GM18868 (cell line): ENCODE measurements around the gene TRMT1.
A peak's percentile ranks its signal among the peaks of the same experiment; 100 is the strongest.

ENCODE experiments used
- ATAC-seq: cut with Tn5 transposase; IDR thresholded peaks from one replicate; pipeline ENCODE4 v1.9.1; 2021; ENCODE audit warnings: mild to moderate bottlenecking, moderate library complexity; ENCODE audit not compliant: unreplicated experiment

Gene TRMT1

DNA sequence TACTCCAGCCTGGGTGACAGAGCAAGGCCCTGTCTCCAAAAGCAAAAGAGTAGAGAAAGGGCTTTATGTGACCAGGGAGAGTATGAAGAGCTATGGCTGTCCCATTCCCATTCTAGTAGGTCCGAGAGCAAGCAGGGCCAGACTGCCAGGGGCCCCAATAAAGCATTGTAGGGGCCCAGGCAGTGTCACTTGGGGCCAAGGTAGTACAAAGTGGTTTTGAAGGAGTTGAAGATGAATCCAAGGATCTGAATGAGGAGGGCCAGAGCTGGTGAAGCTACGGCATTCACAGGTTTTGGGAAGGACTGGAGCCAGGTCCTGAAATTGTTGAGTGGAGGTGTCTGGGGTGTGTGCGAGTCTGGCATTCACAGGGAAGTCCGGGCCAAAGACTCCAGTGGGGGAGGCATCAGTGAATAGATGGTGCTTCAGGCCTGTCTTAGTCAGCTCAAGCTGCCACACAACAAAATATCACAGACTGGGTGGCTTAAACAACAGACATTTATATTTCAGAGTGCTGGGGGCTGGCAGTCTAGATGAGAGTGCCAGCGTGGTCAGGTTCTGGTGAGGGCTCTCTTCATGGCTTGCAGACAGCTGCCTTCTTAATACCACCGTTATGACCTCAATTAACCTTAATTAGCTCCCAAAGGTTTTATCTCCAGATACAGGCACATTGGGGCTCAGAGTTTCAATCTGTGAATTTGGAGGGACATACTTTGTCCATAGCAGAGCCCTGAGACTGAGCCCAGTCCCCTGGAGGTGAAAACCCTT, 11.5 kb upstream of the TRMT1 start:
- ATAC-seq: no peak

DNA sequence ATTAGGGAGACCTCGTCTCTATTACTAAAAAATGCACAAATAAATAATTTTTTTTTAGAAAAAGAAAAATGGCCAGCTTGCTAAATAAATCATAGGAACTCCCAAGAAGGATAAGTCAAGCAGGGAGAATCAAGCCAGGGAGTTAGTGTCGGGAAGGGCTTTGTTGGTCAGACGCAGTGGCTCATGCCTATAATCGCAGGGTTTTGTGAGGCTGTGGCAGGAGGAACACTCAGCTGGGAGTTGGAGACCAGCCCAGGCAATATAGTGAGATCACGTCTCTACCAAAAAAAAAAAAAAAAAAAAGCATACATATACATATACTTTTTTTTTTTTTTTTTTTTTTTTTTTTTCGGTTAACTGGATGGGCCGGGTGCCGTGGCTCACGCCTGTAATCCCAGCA, 10.5 kb upstream of the TRMT1 start:
- ATAC-seq: no peak

DNA sequence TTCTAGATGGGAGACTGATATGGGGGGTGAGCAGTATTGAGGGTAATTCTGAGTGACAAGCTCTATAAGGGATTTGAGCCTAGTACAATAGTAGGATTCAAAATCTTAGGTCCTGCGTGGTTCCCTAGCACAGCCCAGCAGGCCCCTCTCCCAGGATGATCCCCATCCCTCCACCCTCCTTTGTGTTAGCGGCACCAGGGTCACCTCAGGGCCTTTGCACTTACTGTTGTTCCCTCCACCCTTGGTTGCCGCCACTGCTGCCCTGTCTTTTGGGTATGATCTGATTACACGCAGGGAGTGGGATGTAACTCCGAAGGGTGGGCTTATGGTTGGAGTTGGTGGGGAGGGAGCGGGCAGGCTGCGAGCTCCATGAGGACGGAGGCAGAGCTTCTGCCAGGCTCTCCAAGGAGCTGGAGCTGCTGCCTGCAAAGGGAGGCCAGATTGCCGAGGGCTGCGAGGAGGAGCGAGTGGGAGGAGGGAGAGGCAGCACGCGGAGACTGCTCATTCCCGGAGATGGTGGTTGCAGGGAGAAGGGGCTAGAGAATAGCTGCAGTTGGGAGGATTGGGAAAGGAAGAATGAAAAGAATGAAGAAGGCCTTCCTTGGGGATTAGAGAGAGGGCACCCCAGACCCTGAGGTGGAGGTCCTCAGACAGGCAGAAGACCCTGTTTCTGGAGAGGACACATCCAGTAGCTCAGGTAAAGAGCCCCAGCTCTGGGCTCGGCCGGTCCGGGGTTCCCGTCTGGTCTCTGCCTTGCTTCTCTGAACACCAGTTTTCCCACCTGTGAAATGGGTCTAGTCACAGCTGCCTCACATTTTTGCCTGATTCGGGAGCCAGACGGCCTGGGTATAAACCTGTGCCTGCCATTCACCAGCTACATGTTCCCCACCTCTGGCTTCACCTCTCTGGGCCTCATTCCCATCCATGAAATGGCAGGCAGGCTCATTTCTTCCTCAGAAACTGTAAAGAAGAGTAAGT, 6.7 kb upstream of the TRMT1 start:
- no peak for ATAC-seq

DNA sequence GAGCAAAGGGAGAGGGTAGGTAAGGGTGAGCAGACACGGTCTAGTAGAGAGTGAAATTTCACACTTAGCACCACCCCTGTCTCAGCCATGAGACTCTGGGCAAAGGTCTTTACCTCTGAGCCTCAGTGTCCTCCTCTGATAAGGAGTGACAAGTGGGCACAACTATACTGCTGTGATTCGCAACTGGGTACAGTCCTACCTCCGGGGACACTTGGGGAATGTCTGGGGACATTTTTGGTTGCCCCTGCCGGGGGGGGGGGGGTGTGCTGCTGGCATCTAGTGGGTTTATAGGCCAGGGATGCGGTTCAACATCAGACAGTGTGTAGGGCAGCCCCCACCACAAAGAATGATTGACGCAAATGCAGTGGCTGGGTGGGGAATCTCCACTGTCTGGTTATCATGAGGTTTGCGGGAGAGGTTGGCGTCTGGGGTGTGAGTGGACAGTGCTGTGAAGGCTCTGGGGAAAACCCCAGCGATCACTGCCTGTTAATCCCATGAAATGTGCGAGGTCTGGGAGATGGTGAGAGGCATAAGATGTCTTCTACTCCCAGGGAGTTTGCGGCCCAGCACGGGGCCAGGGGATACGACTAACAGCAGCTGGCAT, 5.8 kb upstream of the TRMT1 start:
- no peak for ATAC-seq

DNA sequence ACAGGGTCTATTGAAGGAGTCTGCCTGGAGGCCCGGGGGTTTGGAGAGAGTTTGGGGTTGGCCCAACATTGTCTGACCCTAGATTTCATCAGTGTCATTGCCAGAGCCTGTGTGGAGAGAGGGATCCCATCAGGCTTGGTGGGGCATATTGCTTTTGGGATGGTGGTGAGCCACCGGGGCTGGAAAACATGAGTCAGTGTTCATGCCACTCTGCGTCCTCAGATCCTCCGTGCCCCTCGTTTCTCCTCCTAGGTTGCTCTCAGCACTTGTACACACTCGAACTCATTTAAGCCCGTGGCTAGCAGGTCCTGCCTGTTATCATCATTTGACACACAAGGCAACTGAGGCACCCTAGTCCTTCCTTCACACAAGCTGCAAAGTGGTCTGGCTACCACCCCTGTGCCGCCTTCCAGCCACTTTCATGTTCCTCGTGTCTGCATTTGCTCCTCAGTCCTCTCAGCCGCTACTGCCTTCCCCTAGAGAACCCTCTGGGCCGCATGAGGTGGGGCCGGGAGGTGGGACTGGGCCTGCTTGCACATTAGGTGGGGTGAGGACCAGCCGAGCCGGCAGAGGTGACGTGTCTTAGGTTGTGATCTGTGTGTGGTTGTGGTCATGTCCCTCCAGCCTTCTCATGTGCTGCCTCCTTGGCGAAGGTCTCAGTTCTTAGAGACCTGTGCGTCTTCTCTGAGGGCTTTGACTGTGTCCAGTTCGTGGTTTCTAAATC, 5.2 kb upstream of the TRMT1 start:
- no peak for ATAC-seq

DNA sequence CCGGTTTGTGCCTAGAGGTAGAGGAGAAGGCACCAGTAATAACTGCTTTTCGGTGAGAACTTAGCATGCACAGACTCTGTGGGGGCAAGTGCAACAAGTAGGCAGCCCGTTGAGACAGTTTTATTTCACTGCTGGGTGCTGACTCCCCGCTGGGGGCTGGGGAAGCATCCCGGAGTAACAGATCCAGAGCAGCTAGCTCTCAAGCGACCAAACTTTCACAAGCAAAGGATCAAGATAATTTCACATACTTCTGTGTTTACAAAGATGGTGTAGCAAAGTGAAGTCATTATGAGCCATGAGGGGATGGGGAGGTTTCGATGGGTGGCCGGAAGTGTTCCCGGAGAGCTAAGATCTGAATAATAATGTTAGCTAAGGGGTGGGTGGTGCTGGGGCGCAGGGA, 4.3 kb upstream of the TRMT1 start:
- ATAC-seq: no peak

DNA sequence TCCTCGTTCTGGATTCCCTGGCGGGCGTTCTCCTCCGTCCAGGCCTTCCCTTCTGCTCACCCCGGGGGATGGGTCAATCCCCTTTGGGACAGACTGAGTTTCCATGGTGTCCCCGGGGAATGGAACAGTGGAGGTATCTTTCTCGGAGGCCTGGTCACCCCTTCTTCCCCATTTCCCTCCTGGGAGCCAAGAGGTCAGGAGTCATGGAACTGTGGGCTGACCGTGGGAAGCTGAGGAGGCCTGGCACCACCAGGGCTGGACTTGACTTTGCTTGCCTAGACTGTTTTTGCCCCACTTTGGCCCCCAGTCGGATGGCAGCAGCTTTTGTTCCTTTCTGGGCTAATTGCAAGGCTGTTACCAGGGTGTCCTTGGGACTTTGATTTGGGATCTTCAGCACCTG, 3.5 kb upstream of the TRMT1 start:
- no peak for ATAC-seq

DNA sequence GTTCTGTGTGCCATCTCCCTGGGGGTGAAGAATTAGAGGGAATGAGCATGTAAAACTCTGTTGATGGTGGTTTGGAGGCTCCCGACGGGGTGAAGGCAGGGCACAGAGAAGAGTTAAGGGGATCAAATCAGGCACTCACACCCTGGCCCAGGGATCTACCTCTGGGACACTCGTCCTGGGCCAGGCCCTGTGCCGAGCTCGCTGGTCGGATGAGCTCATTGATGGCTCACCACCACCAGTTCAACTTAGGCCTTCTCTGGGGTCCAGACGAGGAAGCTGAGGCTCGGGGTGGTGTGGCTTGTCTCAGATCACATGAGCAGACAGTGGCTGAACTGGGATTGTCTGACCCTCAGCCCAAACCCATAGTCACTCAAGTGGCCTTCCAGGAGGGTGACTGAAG, 3.1 kb upstream of the TRMT1 start:
- no peak for ATAC-seq

DNA sequence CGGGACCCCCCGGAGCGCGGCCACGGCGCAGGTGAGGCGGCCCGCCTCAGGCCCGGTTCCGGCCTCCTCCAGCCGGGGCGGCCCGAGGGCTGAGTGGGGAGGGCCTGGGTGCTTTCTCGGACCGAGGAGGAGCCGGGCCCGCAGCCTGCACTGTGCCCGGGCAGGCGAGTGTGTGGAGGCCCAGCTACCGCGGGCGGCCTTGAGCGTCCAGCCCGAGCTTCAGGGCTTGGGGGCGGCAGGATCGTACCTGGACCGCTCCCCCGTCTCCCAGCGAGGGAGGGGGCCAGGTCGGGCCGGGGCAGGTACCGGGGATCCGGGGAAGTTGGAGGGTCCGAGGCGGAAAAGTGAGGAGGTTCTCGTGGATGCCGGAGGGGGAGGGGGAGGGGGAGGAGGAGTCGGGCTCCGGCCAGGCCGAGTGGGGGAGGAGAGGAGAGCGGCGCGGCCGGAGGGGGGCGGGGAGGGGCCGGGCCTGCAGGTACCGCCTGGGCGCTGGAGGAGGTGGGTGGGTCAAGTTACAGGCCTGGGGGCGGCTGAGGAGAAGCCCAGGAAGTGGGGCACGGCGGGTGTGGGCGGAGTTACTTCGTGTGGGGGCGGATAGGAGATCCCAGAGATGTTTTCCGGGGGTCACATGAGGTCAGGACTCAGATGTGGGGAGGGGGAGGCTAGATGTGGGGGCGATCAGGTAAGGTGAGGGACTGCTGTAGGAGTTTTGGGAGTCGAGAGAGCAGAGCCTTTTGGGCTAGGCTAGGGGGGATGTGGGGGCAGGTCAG, 2.1 kb upstream of the TRMT1 start:
- ATAC-seq: no peak

DNA sequence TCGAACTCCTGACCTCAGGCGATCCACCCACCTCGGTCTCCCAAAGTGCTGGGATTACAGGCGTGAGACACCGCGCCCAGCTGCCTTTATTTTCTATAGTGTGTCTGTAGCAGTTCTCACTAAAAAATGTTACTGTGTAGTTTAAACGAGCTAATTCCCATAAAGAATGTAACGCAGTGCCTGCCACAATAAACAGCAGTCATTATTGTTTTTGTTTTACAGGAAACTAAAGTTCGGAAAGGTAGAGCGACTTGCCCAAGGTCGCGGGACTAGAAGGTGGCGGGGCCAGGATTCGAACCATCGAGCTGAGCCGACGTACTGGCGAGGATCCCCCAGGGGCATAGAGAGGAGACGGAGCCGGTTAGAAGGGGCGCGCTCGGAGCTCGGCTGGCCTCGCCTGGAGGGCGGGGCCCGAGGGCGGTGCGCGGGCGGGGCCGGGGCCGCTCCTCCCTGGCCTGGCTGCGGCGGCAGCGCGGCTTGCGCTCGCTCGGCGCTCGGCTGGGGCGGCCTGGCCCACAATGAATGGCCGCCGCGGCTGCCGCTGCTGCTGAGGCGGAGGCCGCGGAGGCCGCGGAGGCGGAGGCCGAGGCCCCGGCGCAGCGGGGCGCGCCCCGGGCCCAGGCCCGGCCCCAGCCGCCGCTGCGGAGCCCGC, 1.4 kb upstream of the TRMT1 start, which contains the start of gene NACC1:
Gene NACC1, plus strand, starts transcription at position 493 of the 652 bp plus-strand sequence. CDS start 16,944 bp downstream, outside the sequence.
- peak; percentile 59 for ATAC-seq

DNA sequence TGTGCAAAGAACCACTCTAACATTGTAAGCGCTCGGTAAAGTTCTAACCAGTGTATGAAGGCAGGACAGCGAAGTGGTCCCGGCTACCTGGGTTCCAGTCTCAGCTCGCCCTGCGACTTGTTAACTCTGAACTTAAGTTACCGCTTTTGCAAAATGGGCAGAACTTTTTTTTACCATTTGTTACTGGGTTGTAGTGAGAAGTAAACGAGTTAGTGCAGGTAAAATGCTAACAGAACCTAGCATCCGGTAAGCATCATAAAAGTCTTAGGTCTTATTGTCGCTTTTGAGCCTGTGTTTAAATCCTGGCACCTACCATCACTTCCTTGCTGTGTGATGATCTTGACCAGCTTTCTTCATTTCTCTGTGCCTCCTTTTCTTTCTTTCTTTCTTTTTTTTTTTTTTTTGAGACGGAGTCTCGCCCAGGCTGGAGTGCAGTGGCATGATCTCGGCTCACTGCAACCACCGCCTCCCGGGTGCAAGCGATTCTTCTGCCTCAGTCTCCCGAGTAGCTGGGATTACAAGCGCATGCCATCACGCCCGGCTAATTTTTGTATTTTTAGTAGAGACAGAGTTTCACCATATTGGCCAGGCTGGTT, 734 bp upstream of the TRMT1 start:
- no peak for ATAC-seq

DNA sequence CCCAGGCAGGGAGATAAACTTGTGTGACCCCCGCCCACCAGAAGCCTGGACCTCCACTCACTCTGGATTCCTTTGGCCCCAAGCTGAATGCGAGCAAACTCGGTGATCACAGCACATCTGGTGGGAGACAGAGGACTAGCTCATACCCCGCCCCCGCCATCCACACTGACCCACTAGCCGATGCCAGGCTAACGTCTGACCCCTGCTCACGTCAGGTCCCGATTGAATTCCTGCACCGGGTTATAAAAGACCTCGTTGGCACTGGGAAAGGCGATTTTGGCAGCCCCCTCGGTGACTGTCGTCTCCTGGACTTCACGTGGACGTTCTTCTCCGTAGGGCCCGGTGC, 631 bp downstream of the TRMT1 start:
- ATAC-seq: no peak

DNA sequence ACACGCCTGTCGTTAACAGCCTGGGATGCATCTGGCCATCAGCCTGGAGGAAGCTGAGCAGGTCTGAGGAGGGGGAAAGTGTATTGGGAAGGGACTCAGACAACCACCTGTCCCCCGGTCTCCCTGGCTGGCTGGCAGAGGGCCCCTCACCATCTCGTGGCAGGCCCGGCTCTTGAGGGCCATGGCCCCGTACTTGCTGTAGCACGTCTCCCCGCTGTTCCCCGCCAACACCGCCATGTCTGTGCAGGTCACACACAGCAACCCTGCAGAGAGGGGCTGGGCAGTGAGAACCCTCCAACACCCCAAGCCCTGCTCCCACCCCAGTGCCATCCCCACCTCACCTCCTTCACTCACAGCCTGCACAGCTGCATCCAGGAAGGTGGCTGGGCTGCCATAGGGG, 4.0 kb downstream of the TRMT1 start:
- ATAC-seq: no peak

DNA sequence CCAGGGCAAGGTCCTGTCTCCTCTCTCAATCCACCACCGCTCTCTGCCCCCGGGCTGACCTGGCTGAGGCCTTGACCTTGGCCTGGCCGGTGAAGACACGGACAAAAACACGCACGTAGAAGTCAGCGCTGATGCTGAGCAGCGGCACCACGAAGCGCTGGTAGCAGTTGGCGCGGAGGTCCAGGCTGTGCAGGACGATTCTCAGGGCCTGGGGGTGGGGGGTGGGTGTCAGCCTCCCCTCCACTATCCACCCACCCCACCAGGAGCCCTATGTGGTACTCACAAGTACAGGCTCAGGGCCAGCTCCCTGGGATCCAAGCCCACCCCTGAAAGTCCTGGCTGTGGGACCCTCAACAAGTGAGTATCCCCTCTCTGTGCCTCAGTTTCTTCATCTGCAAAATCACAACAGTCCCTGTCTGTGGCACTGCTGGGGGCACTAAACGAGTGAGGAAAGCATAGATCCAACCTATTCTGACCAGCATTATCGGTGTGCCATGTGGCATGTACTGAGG, 6.4 kb downstream of the TRMT1 start:
- ATAC-seq: no peak

DNA sequence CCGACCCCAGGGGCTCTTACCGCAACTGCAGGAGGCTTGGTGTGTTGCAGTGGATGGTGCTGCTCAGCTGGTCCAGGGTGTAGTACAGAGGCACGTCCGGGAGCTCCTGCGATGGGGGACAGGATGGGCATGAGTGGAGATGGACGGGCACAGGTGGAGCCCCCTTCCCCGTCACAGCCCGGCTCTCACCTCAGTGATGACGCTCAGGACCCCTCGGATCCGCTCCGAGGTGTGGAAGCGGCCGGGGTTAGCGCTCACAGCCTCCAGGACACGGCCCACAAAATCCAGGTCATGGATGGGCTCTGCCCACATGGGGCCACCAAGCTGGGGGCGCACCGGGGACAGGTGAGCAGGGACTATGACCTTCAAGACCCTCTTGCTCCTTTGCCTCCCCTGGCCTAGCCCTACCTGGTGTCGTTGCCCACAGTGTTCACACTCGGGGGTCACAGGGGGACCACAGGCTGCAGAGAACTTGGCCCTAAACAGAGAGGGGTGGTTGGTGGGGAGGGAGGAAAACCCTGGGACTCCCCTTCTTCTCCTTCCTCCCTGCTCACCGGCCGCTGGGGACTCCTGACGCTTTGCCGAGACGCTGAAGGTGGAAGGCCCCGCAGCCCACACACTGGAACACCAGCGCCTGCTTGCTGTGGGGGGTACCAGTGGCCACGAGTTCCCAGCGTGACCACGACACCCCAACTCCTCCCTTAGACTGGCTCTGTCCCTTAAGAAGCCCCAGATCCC, 7.0 kb downstream of the TRMT1 start:
- ATAC-seq: no peak

DNA sequence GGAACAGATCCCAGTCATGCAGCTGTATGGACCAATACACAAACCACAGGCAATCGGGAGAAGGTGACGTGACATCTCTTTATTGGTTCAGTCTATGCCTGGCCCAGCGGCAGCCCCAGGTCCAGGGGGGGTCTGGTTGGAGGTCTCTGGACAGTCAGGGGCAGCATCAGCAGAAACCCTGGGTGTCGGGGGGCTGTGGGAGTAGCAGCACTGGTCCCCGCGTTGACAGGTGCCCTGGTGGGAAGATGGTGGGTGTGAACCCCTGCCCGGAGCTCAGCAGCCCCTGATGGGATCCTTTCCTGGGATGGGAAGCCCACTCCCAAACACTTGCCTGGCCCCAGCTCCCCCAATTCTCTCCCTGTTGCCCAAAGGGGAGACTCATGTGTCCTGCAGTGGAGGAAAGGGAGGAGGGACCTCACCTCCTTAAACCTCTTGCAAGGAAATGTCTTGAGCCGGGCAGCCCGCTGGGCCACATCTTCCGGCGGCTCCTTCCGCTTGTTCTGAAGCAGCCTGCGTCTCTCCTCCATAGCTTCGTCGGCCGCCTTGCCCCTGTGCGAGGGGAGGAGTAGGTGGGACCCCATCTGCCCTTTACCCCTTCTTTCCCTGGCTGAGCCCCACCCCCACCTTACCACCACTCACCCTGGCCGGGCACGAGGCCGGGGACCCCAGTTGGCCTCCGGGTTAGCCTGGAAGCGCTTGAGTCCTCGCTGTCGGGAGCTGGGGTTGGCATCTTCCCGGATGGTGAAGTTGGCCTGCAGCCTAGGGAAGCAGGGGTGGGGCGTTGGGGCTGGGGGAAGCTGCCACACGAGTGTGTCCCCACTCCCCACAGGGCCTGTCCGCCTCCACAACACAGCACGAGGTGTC, 11.5 kb downstream of the TRMT1 start:
- ATAC-seq: no peak

DNA sequence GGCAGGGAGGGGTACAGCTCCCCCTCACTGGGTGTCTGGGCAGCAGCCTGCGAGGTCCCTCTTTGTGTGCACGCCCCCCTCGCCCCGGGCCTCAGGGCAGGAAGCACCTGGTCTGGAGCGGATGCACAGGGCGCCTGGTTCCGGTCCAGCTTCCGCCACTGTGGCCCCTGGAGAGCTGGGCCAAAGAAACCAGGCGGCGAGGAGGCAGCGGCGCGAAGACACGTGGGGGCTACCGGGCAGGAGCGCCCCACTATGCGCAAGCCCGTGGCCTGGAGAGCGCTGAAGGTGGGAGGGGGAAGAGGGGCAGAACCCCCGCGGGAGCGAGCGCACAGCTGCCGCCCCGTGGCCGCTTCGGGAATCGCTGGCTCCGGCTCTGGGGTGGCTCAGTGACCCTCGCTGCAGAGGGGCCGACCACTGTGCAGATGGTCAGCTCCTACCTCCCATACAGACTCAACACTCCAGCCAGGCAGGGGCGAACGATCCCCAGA, 12.1 kb downstream of the TRMT1 start:
- ATAC-seq: peak; percentile 39
